Vagina (tissue), 2 donors: ENCODE data around the gene SPECC1.

Experiments used
- CTCF ChIP-seq, 3 experiments: fragments of 450-650 bp in 2 of 3; fragments of 200-600 bp in 1 of 3; sonication (generic) in 1 of 3; IDR thresholded peaks; one replicate each; pipeline ENCODE4 v1.5.1; 2017 to 2019; ENCODE audit warnings: antibody characterized with exemption in 3 of 3, mild to moderate bottlenecking in 2 of 3, moderate library complexity in 2 of 3
- POLR2A ChIP-seq, 2 donors: fragments of 450-650 bp; IDR thresholded peaks; one replicate each; pipeline ENCODE4 v1.6.1; 2017; ENCODE audit warnings: antibody characterized with exemption in 2 of 2, mild to moderate bottlenecking in 2 of 2, moderate library complexity in 2 of 2

- TF ChIP-seq CTCF (IDR thresholded peaks at IDR 0.05) (no peak), POLR2A (IDR thresholded peaks at IDR 0.05) (no peak)
Measured at GRCh38 chr17:20184181-20184580, 175.0 kb downstream of the SPECC1 start.
